CMK (cell line): ENCODE measurements around the gene NUDT8.
A peak's percentile ranks its signal among the peaks of the same experiment; 100 is the strongest.

ENCODE experiments used
- DNase-seq: peaks from one replicate; pipeline ENCODE4 v3.0.0-alpha.2; 2010; ENCODE audit warnings: low read depth

Gene NUDT8, protein sequence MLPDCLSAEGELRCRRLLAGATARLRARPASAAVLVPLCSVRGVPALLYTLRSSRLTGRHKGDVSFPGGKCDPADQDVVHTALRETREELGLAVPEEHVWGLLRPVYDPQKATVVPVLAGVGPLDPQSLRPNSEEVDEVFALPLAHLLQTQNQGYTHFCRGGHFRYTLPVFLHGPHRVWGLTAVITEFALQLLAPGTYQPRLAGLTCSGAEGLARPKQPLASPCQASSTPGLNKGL

DNA sequence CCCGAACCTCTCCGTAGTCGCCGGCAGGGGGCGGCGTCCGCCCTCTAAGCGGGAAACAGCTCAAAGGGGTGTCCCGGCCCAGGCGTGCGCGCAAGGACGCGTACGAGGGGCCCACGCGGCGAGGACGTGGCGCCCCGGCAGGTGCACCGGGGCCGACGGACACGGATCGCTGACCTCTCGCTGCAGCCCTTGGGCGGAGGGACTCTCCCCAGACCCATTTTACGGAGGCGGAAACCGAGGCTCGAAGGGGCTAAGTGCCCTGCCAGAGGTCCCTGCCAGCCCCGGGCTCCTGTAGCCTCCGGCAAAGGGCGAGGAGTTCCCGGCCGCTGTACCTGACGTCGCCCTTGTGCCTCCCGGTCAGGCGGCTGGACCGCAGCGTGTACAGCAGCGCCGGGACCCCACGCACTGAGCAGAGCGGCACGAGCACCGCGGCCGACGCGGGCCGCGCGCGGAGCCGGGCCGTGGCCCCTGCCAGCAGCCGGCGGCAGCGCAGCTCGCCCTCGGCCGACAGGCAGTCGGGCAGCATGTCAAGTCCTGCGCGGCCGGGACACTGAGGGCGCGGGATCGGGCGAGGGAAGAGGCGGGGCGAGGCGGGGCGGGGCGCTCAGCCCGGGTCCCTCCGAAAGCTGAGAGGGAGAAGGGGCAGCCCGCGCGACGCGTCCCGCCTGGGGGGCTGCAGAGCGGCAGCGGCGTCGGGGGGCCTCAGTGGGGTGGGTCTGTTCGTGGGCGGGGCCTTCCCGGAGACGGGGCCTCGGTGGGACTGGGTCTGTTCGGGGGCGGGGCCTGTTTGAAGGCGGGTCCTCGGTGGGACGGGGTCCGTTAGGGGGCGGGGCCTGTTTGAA is at the start of gene NUDT8:
NUDT8 (minus strand) TSS at position 552 of the 842 bp plus-strand sequence; CDS start at position 526, 26 bp downstream.
- DNase-seq = peak; percentile 67

DNA sequence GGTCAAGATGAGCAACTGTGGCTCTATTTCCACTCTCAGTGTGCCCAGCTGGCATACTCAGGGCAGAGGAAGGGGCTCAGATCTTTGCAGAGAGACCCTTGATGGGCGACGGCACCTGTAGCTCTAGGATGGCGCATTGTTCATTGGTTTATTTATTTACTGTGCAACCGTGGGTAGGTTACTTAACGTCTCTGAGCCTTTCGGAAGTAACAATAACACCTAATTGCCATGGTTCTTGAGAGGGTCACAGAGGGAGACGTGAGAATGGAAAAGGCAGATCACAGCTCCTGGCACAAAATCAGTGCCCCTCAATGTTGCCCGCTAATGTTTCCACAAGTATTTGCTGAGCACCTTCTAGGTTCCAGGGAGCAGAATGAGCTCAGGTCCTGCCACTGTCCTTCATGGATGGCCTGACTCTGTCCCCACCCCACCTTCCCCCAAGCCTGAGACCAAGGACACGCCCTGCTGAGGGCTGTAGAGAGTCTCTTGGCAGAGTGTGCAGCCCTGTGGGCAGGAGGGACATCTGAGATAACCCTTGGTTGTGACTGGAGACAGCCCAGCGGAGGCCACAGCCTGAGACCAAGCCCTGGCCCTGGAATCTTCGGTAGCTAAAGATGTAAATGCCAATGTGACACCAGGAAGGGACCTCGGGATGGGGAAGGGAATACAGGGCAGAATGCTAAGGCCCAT is 45.5 kb upstream of the NUDT8 start:
- DNase-seq = no peak

GRCh38 chr11:67674442-67674871 is 44.7 kb upstream of the NUDT8 start, which contains the start of gene ALDH3B2:
ALDH3B2 (minus strand) TSS chr11:67674623; CDS start chr11:67666935, 7,688 bp downstream.
- DNase-seq = no peak

GRCh38 chr11:67673902-67674301 is 44.2 kb upstream of the NUDT8 start:
- no peak for DNase-seq

DNA sequence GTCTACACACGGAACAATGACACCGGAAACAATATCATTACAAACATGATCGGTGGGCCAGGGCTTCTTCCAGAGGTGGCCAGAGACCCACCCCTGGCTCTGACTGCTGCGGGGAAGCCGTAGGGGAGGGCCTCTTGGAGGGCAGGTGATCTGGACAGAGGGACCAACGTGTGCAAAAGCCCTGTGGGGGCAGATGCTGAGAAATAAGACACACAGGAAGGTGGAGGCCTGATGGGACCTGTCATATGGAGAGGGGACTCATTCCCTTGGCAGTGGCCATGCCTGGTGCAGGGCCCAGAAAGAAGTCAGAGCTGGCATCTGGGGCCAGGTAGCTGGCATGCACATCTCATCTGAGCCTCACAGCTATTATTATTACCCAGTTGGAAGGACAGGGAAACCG is 43.6 kb upstream of the NUDT8 start:
- no peak for DNase-seq

DNA sequence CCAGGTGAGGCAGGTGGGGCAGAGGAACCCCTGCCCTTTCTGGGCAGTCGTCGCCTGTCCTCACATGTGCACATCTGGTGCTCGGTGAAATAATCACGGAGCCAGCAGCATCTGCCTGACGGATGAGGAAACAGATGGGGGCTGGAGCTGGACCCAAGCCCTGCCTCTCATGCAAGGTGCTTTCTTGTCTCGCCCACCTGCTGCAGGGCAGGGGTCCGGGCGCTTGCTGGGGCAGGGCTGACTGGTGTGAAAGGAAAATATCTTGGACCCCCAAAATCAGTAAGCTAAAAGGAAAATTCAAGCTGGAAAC is 41.4 kb upstream of the NUDT8 start:
- no peak for DNase-seq

DNA sequence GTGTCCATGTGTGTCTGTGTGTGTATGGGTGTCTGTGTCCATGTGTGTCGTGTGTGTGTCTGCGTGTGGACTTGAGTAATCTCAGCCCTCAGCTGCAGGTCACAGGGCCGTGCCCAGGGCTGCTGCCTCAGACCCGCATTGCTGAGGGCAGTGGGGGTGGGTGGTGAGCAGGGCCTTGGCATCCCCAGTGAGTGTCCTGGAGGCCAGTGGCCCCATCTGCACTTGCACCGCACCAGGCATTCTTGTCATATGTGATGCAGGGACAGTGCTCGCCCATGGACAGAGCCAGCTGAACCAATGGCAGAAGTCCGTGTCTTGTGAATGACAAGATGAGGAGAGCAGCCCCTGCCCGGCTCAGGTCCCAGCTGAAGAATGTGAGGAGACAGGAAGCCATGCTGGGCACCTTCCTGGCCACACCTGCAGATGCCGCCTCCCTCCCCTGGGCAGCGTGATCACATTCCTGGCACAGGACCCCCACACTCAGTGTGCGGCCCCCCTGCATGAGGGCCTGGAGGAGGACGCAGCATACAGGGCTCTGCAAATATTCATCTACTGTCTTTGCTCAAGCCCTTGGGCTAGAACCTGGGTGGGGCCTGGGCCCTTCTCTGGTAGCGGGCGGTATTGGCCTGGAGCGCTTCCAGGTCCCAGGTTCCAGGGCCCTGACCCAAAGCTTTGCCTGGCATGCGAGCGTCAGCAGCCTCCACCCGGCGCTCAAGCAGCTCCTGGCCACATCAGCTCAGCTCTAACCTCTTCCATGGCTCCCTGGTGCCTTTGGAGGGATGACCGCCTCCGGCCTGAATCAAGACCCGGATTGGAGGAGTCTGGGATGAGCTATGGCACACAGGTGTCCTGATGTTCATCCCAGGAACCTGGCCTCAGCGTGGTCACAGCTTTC is 40.8 kb upstream of the NUDT8 start:
- no peak for DNase-seq

GRCh38 chr11:67668192-67668551 is 38.4 kb upstream of the NUDT8 start:
- no peak for DNase-seq

GRCh38 chr11:67667490-67668191 is 37.9 kb upstream of the NUDT8 start:
- no peak for DNase-seq

GRCh38 chr11:67666676-67667489 is 37.1 kb upstream of the NUDT8 start:
- no peak for DNase-seq

GRCh38 chr11:67666303-67666645 is 36.5 kb upstream of the NUDT8 start:
- no peak for DNase-seq

DNA sequence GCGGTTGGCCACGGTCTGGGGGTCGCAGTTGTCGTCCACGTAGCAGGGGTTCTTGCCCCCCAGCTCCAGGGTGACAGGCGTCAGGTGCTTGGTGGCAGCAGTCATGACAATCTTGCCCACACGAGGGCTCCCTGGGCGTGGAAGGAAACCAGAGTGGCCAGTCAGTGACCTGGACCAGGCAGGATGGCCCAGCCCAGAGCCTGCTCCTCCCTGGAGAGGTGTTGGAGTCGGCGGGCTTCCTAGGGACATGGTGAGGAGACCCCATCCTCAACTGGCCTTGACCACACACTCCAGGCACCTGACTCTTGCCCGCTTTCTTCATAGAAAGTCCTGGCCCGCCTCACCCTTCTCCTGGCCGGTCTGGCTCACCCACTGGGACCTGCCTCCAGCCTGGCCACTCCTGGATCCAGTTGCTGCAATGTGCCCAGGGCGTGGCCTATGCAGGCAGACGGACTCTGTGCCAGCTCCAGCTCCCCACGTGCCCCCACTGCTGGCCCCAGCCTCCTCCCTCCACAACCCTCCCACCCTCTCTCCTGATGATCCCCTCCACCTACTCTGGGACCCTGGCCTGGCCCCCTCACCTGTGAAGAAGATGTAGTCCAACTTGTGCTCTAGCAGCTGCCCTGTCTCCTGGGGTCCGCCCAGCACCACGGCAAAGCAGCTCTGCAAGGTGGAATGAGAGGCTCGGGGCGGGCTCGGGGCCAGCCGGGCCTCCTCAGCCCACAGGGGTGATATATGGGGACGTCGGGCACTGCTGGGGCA is 36.0 kb upstream of the NUDT8 start:
- no peak for DNase-seq

GRCh38 chr11:67664696-67665540 is 35.2 kb upstream of the NUDT8 start:
- no peak for DNase-seq

GRCh38 chr11:67664213-67664585 is 34.5 kb upstream of the NUDT8 start:
- DNase-seq = no peak

- no peak for DNase-seq
These were observed 33.9 kb upstream of the NUDT8 start for GRCh38 chr11:67663532-67664212.

GRCh38 chr11:67662835-67663531 is 33.2 kb upstream of the NUDT8 start:
- DNase-seq = no peak

DNA sequence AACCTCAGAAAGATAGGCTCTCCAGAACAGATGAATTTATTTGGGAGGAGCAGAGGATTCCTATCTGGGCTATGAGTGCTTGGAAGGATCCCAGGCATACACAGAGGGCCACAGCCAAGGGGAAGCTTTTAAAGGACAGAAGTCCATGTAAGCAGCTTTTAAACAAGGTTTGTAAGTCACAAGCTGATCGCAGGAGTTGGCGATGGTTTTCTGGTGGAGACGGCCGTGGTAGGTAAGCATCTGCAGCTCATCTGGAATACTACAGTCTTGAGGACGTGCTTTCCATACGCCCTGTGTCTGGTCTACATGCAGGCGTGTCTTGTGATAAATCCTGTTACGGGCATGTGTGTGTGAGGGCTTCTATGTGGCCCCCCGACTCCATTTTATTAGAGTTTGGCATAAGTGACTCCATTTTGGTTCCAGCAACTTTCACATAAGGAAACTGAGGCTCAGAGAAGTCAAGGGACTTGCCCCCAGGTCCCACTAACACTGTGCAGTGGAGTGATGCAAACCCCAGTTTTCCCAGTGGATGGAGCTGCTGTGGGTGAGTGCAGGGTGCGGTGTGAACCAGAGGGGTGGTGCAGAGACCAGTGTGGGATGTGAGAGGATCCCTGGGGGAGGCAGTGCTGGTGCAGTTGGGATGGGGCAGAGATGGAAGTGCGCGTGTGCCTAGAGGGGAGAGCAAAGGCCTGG is 32.6 kb upstream of the NUDT8 start:
- no peak for DNase-seq
